CD4-positive, alpha-beta T cell treated with Interleukin-15 for 1 hour (primary cell): ENCODE results near the gene ANKRD37.
A peak's percentile ranks its signal among the peaks of the same experiment; 100 is the strongest.

Experiments
- DNase-seq: peaks from one replicate; pipeline ENCODE4 v3.0.0-alpha.2; 2020

The ANKRD37 gene

DNA sequence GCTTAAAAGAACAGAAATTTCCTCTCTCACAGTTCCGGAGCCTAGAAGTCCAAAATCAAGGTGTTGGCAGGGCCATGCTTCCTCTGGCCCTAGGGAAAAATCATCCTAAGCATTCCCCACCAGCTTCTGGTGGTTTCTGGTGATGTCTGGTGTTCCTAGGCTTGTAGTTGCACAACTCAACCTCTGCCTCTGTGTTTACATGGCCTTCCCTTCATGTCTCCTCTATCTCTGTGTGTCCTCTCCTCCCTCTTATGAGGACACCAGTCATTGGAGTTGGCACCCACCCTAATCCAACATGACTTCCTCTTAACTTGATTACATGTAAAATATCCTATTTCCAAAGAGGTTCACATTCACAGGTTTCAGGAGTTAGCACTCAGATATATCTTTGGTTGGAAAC, 16.3 kb upstream of the ANKRD37 start:
- DNase-seq: no peak

DNA sequence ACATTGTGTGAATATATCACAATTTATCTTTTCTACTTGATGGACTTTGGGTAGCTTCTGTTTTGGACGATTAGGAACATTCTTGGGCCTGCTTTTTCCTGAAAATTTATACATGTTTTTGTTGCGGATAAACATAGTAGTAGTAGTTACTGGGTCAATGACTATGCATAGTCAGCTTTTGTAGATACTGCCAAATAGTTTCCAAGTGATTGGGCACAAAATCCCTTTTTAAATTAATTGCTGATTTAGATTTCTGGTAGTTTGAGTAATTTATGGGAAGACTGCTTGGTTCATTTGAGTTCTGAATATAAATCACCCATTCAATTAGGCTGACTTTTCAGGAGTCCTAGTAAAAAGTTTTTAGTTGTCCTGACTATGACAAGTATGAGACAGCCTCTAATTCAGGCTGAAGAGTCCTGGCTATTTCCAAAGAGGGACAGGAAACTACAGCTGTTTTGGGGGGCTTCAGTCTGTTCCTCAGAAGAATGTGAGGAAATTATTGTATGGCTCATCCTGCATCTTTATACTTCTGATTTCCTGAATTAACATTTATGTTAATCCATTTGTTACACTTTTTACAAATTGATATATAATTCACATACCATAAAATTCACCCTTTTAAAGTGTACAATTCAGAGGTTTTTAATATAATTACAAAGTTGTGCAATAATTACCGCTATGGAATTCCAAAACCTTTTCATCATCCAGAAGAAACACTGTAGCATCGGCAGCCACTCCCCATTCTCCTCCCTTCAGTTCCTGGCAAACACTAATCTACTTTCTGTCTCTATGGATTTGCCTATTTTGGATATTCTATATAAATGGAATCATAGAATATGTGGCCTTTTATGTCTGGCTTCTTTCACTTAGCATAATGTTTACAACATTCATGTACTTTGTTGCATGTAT, 15.1 kb upstream of the ANKRD37 start:
- DNase-seq: no peak

DNA sequence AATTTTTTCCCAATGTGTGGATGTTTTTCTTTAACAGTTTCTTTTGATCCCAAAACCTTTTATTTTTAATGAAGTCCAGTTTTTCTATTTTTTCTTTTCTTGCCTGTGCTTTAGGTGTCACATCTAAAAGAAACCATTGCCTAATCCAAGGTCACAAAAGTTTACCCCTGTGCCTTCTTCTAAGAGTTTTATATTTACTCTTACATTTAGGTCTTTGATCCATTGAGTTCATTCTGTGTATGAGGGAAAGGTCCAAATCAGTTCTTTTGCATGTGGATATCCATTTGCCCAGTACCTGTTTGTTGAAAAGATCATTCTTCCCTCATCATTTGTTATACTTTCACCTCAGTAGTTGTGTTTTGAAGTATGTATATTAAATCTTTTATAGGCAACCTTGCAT, 13.9 kb upstream of the ANKRD37 start:
- DNase-seq: no peak

DNA sequence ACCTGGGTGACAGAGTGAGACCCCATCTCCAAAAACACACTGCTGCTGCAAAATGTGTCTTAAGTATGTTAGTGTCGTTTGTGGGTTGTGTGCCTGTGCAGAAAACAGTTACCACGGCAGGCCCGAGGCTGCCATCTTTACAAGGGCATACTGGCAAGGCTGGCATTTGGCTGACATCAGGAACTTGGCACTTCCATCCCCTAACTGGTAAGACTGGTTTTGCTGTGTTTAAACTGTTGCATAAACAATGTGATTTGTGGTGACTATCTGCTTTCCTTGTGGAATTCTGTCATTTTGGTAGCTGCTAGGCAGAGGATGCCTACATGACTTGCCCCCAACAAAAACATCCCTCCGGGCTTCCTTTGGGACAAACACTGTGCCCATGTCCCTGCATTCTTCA, 13.2 kb upstream of the ANKRD37 start:
- DNase-seq: no peak

DNA sequence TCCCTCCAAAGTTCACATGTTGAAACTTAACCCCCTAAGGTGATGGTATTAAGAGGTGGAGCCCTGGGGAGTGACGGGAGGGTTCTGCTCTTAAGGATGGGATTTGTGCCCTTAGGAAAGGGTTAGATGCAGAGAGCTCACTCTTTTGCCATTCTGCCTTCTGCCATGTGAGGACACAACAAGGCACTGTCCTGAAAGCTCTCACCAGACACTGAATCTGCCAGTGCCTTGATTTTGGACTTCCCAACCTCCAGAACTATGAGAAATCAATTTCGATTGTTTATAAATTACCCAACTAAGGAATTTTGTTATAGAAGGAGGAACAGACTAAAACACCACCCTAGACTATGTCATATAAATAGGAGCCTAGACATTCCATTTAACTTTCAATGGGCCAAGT, 12.6 kb upstream of the ANKRD37 start:
- DNase-seq: no peak

DNA sequence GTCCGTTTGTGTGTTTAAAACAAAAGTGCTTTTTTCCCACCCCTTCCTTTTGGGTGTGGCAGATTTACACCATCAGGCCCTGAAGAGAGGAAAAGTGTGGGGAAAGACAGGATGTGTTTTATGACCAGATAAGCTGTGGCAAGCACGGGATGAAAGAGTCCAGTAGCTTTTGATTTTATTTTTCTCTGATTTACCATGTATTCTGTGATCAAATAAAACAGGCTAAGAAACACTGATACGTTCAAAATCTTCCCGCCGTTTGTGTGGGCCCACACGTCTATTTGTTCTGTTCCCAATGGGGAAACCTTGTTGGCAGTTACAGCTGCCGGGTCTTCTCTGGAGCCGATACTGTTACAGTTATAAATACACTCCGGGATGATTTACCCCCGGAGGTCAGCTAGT, 11.7 kb upstream of the ANKRD37 start:
- DNase-seq: no peak

DNA sequence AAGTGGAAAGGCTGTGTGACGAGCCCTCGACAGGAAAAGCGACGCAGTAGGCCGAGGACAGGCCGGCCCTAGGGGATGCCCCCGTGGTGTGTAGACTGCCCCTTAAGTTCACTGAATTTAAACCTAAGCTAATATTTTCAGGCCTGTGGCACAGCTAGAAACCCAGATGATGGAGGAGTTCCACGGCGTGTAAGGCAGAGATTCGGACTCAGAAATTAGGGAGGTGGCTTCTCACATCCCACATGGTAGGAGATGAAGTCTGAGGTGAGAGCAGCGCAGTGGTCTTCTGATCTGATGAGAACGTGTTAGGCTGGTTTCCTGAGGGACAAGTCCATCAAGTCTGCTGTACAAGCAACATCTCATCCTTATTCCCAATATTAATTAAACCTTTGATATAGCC, 8.7 kb upstream of the ANKRD37 start:
- no peak for DNase-seq

DNA sequence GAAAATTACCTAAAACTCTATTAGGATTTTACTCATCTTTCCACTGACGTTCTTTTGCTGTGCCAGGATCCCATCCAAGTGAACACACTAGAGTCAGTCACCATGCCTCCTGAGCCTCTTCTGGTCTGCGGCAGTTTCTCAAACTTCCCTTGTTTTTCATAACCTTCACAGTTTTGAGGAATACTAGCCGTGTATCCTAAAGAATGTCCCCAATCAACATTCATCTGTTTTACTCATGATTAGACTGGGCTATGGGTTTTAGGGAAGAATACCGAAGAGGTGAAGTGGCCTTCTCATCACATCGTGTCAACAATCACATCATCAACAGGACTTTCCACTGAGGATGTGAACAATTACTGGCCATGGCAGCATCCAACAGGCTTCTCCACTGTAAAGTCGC, 5.7 kb upstream of the ANKRD37 start:
- no peak for DNase-seq

DNA sequence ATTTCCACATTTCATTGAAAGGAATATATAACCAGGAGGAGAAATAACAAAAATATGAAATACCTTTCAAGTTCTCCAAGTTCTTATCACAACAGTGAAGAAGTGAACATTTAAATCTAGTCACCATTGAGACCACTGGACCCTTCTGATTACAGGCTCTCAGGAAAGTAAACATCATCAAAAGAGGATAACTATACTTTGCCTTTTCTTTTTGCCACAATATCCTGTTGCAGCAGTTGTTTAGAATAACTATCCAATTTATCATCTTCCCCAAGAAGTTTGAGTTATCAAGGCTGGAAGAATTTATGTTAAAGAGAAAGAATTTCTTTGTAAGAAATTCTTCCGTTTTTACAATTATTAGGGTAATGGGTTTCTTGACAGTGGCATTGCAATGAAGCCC, 4.5 kb upstream of the ANKRD37 start:
- DNase-seq: no peak

DNA sequence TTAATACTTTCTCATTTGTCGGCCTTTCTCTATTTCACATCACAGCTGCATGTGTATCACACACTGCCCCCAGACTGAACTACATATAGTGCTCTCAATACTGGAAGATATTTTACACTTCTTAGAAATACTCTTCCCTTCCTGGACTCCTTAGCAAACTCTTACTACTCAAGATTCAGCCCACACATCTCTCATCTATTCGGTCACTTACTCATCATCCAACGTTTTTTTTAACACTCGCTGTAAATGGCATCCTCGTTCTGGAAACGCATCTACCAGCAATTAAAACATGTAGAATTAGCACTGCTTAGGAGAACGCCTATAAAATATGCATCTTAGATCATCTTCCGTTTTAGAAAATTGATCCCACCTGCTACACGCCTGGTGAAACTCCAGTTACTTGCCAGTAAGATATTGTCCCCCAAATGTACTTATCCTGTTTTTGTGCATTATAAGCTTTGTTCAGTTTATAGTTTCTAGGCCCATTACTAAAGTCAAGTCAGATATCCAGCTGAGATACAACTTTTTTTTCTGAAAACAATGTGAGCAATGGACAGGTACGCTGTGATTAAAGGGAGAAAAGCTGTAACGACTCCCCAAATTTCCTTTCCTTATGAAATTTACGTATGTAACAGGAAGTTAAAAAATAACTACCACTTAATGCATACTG, 1.9 kb upstream of the ANKRD37 start:
- DNase-seq: no peak

DNA sequence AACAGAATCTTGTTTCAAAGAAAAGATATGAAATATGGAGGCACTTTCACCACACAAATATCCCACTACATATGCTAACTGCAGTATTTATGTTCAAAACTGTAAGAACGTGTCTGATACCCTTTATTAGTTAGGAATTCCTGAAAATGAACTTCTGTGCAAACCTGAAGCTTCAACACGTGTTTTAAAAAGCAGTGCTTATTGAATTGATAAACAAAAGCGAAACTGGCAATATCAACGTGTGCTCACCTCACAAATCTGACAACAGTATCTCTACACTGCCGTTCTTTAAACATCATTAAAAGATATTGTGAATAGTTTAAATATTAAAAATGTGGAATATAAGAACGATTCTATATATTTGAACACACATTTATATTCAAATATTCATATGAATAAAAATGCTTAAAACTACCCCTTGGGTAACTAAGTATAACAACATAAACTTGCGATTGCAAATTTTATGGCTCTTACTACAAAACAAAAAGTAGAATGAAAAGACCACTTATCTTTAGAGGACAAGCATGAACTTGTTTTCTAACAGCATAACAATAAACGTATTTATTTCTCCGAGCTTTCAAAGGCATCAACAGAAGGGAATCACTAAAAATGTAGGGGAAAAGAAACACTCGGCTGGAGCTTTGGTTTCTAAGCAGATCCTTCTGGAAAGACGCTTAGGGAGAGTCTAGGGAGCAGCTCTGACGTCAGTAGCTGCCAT, 1.2 kb upstream of the ANKRD37 start, which contains the start of gene LRP2BP:
TSS of gene LRP2BP (minus strand) at position 687 of the 718 bp plus-strand sequence. CDS start 17,738 bp downstream, outside the sequence.
- DNase-seq: no peak

DNA sequence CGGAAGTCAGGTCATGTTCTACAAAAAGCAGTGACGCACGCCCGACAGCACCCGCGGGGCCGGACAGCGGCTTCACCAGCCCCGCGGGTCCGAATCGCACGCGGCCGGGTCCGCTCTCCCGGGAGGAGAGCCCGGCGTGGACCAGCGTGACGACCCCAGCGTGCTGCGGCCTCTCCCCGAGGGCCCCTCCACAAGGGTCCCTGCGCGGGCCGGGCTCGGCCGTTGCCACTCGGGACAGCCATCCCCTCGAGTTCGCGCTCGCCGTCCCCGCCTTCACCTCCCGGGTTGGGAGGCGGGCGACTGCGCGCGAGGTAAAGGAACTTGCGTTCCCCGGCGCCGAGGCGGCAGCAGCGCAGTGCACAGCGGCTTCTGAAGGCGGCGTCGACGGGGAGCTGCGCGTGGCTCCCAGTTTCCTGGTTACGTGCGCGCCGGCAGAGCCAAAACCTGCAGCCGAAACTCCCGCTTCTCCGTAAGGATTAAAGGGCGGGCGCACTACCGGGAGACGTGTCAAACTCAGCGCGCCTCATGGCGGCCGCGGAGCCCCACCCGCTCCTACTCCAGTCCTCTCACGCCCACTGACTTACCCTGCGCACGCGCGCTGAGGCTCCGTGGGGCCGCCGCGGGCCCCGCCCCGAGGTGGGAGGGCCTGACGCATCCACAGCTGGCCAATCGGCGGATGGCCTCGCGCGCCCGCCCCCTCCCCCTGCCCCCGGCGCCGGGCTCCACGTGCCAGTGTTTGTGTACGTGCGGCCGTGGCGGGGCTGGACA, 501 bp upstream of the ANKRD37 start:
- peak; percentile 97 for DNase-seq

DNA sequence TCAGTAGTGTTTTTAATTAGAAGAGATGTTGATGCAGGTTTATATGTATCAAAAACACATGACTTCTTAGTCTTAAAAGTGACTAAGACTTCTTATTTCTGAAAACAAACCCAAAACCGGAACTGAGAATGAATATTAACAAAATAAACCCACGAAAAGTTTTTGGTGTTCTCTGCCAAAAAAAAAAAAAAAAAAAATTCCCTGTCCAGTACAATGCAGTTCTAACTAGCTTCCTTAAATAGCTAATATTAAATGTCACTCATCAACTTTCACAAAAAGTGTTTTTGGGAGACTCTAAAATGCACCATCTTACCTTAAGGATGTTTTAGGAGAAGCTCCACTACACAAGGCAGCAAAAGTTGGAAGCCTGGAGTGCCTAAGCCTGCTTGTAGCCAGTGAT, 2.0 kb downstream of the ANKRD37 start:
- no peak for DNase-seq

DNA sequence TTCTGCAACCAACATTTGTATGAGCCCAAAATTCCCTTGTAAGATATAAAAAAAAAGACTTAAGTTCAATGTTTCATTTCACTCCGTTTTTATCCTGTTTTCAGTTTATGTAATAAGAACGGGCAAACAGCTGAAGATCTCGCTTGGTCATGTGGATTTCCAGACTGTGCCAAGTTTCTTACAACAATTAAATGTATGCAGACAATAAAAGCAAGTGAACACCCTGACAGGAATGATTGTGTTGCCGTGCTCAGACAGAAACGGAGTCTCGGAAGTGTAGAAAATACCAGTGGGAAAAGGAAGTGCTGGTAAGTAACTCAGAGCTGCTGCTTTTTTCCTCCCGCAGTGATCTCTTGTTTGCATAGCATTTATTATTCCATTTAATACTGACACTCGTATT, 2.8 kb downstream of the ANKRD37 start:
- DNase-seq: no peak

DNA sequence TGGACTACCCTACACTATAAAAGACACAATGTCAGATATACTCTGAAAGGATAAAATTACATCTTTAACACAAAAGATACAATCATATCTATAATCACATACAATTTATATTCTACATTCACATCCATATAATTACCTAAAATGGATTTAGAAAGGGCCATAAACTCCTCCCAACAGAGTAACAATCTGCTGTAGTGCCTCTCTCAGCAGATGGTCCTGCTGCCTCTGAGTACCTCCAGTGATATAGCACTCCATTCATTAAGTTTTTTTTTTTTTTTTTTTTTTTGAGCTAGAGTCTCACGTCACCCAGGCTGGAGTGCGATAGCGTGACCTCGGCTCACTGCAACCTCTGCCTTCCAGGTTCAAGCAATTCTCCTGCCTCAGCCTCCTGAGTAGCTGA, 7.4 kb downstream of the ANKRD37 start:
- DNase-seq: no peak

DNA sequence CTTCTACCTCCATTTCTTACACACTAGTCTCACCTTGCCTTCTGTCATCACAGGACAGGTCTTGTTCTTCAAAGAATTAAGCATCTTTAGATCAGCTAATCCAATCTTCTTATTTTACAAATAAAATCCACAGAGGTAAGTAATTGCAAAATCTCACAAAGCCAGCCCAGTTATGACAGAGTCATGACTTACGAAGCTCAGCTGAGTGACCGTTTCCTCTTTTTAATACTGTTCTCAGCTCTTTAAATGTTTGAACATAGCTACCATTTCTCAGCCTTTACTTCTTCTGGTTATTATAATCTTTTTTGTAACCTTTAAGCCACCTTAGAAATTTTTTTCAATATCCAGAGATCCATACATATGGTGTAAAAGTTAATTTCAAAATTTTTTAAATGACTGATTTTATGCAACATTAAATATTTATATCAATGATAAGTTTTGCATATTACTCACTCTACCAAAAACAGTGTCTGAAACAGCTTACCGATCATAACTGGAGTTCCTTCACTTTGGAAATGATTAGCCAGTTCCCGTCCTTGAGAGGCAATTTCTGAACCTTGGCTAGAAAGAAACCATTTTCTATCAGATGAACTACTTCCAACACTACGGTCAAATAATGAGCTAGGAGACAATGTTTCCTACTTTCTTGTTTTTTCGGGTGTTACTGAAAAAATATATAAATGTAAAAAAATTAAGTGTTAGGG, 8.8 kb downstream of the ANKRD37 start:
- DNase-seq: no peak

DNA sequence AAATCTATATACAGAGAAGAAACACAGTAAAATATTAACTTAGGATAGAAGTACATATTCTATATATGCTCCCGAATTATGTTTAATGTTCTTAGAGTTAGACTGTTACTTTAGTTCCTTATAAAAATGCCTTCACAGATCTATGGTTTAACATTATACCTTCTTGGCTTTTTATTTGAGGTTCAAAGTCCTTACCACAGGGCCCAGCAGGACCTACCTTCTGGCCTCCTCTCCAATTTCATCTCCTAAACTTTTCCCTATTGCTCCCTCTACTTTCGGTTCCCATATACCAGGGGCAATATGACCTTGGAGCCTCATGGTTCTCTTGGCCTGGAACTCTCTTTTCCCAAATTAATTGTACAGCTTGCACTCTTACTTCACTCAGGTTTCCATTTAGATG, 11.8 kb downstream of the ANKRD37 start:
- no peak for DNase-seq

DNA sequence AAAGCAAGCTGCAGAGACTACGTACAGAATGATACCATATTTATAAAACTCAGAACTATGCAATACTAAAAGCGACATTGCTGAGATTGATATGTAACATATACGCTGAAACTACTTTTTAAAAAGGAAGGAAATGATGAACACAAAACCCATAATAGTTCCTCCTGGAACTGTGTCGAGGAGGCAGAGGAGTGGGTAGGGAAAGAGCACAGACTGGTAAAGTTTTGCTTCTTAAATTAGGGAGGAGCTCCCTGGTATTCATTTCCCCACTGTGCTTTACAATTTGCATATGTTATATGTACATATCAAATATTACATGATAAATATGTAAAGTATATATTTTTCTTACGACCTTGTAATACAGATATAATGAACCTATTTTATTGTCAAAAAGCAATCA, 15.2 kb downstream of the ANKRD37 start:
- DNase-seq: no peak

DNA sequence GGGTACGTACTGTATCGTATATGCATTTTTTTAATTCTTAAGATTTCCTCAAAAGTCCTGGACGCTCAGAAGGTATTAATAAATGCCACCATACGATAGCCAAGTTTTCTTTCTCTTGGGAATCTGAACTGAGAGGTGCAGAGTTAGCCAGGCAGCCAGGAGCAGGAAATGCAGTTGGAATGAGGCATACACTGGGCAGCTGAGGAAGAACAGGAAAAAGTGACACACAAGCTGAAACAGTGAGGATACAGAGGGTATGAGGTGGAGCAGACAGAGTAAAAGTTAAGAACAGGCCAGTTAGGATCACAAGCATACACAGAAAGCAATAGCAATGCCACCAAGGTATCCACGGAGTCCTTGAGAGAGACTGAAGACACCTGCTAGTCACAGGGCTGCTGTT, 15.8 kb downstream of the ANKRD37 start:
- no peak for DNase-seq

DNA sequence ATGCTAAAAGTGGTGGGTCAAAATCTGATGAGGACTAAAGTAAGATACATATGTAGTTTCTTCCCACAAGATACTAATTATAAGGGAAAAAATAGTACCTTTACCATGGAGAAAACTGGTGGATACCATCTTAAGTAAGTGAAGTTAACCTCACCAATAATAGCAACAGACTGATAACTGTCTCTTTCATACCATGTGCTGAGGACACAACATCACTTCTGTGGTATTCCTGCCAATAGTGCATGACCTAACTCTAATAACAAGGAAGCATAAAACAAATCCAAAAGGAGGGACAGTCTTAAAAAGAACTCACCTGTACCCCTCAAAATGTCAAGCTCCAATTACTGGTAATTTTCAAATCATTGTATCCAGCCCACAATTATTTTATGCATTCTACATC, 20.3 kb downstream of the ANKRD37 start:
- DNase-seq: no peak

DNA sequence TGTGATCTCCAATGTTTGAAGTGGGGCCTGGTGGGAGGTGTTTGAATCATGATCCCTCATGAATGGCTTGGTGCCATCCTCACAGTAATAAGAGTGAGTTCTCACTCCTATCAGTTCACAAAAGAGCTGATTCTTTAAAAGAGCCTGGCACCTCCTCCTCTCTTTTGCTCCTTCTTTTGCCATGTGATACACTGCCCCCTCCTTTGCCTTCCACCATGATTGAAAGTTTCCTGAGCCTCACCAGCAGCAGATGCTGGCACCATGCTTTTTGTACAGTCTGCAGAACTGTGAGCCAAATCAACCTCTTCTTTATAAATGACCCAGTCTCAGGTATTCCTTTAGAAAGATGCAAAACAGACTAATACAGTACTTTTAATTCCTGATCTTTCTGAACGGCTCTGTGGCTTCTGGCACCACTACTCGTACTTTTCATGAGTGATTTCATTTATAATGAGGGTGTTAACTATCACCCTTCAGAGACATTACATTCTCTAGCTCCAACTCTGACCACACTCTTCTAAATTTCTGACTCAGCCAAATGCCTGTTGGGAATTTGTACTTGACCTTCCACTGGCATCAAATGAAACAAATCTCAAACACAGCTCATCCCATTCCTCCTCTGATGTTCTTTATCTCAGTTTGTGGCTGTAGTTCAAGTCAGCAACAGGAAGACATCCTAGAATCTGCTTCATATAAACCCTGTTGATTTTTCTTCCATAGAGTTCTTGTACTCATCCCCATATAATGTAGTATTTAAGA, 24.9 kb downstream of the ANKRD37 start:
- DNase-seq: no peak
